ENCODE measurements around the gene BCKDHA. TPM values are rescaled to one million over a fixed set of nuclear protein-coding genes. Genes with fewer than 3 reads are reported as not detected.

BCKDHA gene
- total and polyA plus RNA-seq, 2 of the 4 experiments (the other 2 are of a cell fraction), result 7.6 to 7.7 TPM

- BruUV-seq (replicated peaks), result no TSS peak
- Histone ChIP-seq H3K27me3 (ENCODE audit: control insufficient read depth, insufficient read depth, low read length) (no peaks in the 10 kb centered on the region; the same call in 1 of the 2 replicates), H2BK120ac (ENCODE audit: low read depth, low read length) (no peak overlapping the region), H3K9me1 (ENCODE audit: insufficient read depth, low read length) (no peaks in the 10 kb centered on the region), H2BK20ac (ENCODE audit: low read depth, low read length) (no peak overlapping the region), H2AFZ (replicated peaks; ENCODE audit: low read length, poor library complexity) (no peak overlapping the region), H3K18ac (ENCODE audit: low read depth, low read length) (no peak overlapping the region), H4K91ac (ENCODE audit: insufficient read depth, low read depth, low read length) (no peak overlapping the region), H3K4me1 (ENCODE audit: control insufficient read depth, insufficient read depth, low read length) (no peaks in the 10 kb centered on the region), H3K23ac (ENCODE audit: low read depth, low read length) (no peak overlapping the region), H3K9ac (ENCODE audit: low read depth, low read length) (no peak overlapping the region), H3K36me3 (ENCODE audit: control insufficient read depth, insufficient read depth, low read length) (no peaks in the 10 kb centered on the region), H3K4ac (ENCODE audit: low read depth, low read length) (no peak overlapping the region), H3K27ac (ENCODE audit: insufficient read depth, low read length) (no peak overlapping the region), H4K5ac (ENCODE audit: low read depth, low read length) (no peak overlapping the region), H3K14ac (replicated peaks; ENCODE audit: low read depth, low read length) (no peak overlapping the region), H3K9me3 (ENCODE audit: control insufficient read depth, insufficient read depth, low read length) (no peaks in the 10 kb centered on the region), H2AK5ac (ENCODE audit: low read depth, low read length) (no peak overlapping the region), H3K4me2 (ENCODE audit: low read depth, low read length) (no peak overlapping the region), H2AK9ac (replicated peaks; ENCODE audit: low read depth, low read length, poor library complexity) (no peak overlapping the region), H4K8ac (ENCODE audit: low read depth in 2 of 2, low read length in 2 of 2) (no peak overlapping the region), H4K20me1 (ENCODE audit: insufficient read depth, low read length) (no peaks in the 10 kb centered on the region), H2BK15ac (ENCODE audit: low read depth, low read length) (no peak overlapping the region), H3K56ac (ENCODE audit: extremely low read depth, insufficient read depth, low read length) (no peak overlapping the region), H3K79me1 (ENCODE audit: low read depth in 1 of 2, low read length in 2 of 2) (no peaks in the 10 kb centered on the region), H2BK5ac (ENCODE audit: low read depth, low read length, poor library complexity, severe bottlenecking) (no peak overlapping the region), H3K4me3 (ENCODE audit: insufficient read depth, low read depth, low read length) (no peak overlapping the region)
- CTCF ChIA-PET, result no interaction called here
- POLR2A ChIA-PET (ENCODE audit: unreplicated experiment), result no interaction called here
- intact Hi-C loops (cut with micrococcal nuclease) (no loop called here), dilution Hi-C loops (cut with HindIII; ENCODE audit: low sequenced_read_pairs, unreplicated experiment) (no loop called here), in situ Hi-C loops (cut with MboI; ENCODE audit: low sequenced_read_pairs) (no loop called here)
- DNase-seq, result no peak
- TF ChIP-seq BHLHE40 (IDR thresholded peaks at IDR 0.05; ENCODE audit: low read depth, low read length) (no peak), RCOR1 (IDR thresholded peaks at IDR 0.05; ENCODE audit: insufficient replicate concordance, low read length) (no peak), NFE2L2 (IDR thresholded peaks at IDR 0.05; ENCODE audit: low read depth, low read length) (no peak), MAZ (IDR thresholded peaks at IDR 0.05; ENCODE audit: borderline replicate concordance, low read depth, low read length) (no peak), RAD21 (IDR thresholded peaks at IDR 0.05; ENCODE audit: low read length) (no peak), MXI1 (IDR thresholded peaks at IDR 0.05; ENCODE audit: borderline replicate concordance, low read depth, low read length) (no peak), ELK1 (IDR thresholded peaks at IDR 0.05; ENCODE audit: borderline replicate concordance, low read depth, low read length) (no peak)
- 83% methylated on average over 2 of the region's 6 CpGs; no CpG with 5 or more reads in 1 of the 2 experiments for WGBS, 2 experiments (ENCODE audit: extremely low coverage in 2 of 2, insufficient read length in 1 of 2)
- no peak for ATAC-seq (ENCODE audit: low read depth)
These were observed 55.1 kb downstream of the BCKDHA start for GRCh38 chr19:41452584-41453275.
